ENCODE results near the gene BTRC. TPM values are rescaled to one million over a fixed set of nuclear protein-coding genes. Genes with fewer than 3 reads are reported as not detected.

BTRC gene
- total RNA-seq, 2 donors from 2014 or later: 16.0 to 25.4 TPM

DNA sequence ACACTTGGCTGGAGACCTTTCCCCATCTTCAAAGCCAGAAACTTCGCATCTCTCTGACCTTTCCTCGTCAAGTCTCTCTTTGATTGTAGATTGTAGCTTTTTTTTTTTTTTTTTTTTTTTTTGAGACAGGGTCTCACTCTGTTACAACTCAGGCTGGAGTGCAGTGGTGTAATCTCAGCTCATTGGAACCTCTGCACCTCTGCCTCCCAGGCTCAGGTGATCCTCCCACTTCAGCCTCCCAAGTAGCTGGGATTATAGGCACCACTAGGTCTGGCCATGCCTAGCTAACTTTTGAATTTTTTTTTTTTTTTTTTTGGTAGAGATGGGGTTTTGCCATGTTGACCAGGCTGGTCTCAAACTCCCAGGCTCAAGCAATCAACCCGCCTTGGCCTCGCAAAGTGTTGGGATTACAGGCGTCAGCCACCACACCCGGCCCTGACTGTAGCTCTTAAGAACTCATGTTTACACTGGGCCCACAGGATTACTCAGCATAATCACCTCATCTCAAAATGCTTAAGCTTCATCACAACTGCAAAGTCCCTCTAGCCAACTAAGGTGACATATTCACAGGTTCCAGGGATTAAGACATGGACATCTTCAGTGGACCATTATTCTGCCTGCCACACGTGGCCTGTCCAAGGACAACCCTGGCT, 222.4 kb downstream of the BTRC start:
- Histone ChIP-seq H3K4me1 (replicated peaks) (no peaks in the 10 kb centered on the region), H3K27ac (no peak overlapping the region), H3K27me3 (replicated peaks; ENCODE audit: insufficient read depth) (no peaks in the 10 kb centered on the region), H3K36me3 (peaks cover 0 to 10% of the 10 kb centered on the region in 2 donors), H3K4me3 (no peak overlapping the region), H3K9me3 (no peaks in the 10 kb centered on the region)
- WGBS: 94% methylated on average over 6 of the region's 7 CpGs
- DNase-seq (ENCODE audit: low spot score): no peak
- intact Hi-C loops (cut with DNase I): no loop called here
- no peak for TF ChIP-seq POLR2AphosphoS5 (IDR thresholded peaks at IDR 0.05)

- no peak for DNase-seq (ENCODE audit: low spot score)
- intact Hi-C loops (cut with DNase I): no loop called here
- Histone ChIP-seq H3K27me3 (replicated peaks; ENCODE audit: insufficient read depth) (no peaks in the 10 kb centered on the region), H3K9me3 (no peaks in the 10 kb centered on the region), H3K4me3 (no peak overlapping the region), H3K36me3 (peaks cover 0 to 10% of the 10 kb centered on the region in 2 donors), H3K27ac (no peak overlapping the region), H3K4me1 (replicated peaks) (no peaks in the 10 kb centered on the region)
- no peak for TF ChIP-seq POLR2AphosphoS5 (IDR thresholded peaks at IDR 0.05)
- TF ChIP-seq CTCF (IDR thresholded peaks at IDR 0.05): no peak
- no peak for TF ChIP-seq POLR2A (IDR thresholded peaks at IDR 0.05)
- 89% methylated on average over 7 of the region's 7 CpGs for WGBS
These were observed 223.3 kb downstream of the BTRC start for GRCh38 chr10:101577121-101577871.

DNA sequence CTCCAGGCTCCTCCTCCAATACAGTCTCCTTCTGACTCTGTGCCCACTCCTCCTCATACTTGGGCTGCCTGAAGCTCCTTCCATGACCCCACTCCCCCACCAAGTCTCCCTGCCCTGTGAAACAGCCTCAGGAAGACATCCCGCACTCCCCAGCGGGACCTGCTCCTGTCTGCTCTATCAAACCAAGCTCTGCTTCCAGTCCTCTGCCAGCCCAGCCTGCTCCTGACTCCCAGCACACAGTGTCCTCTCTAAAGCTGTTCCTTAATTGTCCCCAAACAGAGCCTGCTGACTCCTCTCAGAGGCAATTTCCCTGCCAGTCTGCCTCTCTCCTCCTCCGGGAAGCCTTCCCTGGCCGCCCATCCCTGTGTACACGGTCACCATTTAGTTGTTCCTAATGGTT, 224.2 kb downstream of the BTRC start:
- DNase-seq (ENCODE audit: low spot score): no peak
- Histone ChIP-seq H3K4me1 (replicated peaks) (no peaks in the 10 kb centered on the region), H3K4me3 (no peak overlapping the region), H3K27me3 (replicated peaks; ENCODE audit: insufficient read depth) (no peaks in the 10 kb centered on the region), H3K27ac (no peak overlapping the region), H3K36me3 (peaks cover 0 to 10% of the 10 kb centered on the region in 2 donors), H3K9me3 (no peaks in the 10 kb centered on the region)
- intact Hi-C loops (cut with DNase I): no loop called here
- no peak for TF ChIP-seq POLR2A (IDR thresholded peaks at IDR 0.05)
- no peak for TF ChIP-seq POLR2AphosphoS5 (IDR thresholded peaks at IDR 0.05)
- no peak for TF ChIP-seq CTCF (IDR thresholded peaks at IDR 0.05)
- WGBS: 99% methylated on average over 5 of the region's 5 CpGs

- no peaks in the 10 kb centered on the region for H3K9me3 ChIP-seq
- no peak for DNase-seq (ENCODE audit: low spot score)
- H3K27ac ChIP-seq: no peak overlapping the region
- no peak overlapping the region for H3K4me3 ChIP-seq
- no peaks in the 10 kb centered on the region for H3K27me3 ChIP-seq (replicated peaks; ENCODE audit: insufficient read depth)
- H3K4me1 ChIP-seq (replicated peaks): no peaks in the 10 kb centered on the region
- intact Hi-C loops (cut with DNase I): no loop called here
- no peak for TF ChIP-seq POLR2AphosphoS5 (IDR thresholded peaks at IDR 0.05)
- TF ChIP-seq CTCF (IDR thresholded peaks at IDR 0.05): no peak
- TF ChIP-seq POLR2A (IDR thresholded peaks at IDR 0.05): no peak
- 91% methylated on average over 13 of the region's 13 CpGs for WGBS
- peaks cover 0 to 10% of the 10 kb centered on the region in 2 donors for H3K36me3 ChIP-seq
These were observed 225.0 kb downstream of the BTRC start for GRCh38 chr10:101578803-101579515.

DNA sequence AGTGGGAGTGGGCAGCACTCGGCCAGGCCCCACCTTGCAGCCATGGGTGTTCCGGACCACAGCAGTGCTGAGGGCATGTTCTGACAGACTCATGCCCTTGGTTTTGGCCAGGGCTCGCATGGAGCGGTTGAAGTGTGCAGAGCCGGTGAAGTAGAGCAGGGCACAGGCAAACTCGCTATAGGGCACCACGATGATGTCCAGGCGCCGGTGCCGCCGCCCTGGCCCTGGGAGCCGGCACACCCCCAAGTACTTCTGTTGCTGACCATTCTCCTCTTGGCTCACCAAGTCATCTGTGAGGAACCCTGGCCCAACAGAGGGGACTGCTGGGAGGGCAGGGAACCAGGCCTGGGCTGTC, 225.5 kb downstream of the BTRC start:
- intact Hi-C loops (cut with DNase I): no loop called here
- peaks cover 0 to 10% of the 10 kb centered on the region in 2 donors for H3K36me3 ChIP-seq
- H3K27ac ChIP-seq: no peak overlapping the region
- H3K4me3 ChIP-seq: no peak overlapping the region
- TF ChIP-seq POLR2AphosphoS5 (IDR thresholded peaks at IDR 0.05): no peak
- no peak for TF ChIP-seq CTCF (IDR thresholded peaks at IDR 0.05)
- TF ChIP-seq POLR2A (IDR thresholded peaks at IDR 0.05): no peak
- H3K27me3 ChIP-seq (replicated peaks; ENCODE audit: insufficient read depth): no peaks in the 10 kb centered on the region
- no peaks in the 10 kb centered on the region for H3K9me3 ChIP-seq
- DNase-seq (ENCODE audit: low spot score): no peak
- WGBS: 90% methylated on average over 12 of the region's 12 CpGs
- no peaks in the 10 kb centered on the region for H3K4me1 ChIP-seq (replicated peaks)

Measured in prostate gland (tissue), 2 donors.